Ovary (tissue), 9 donors: ENCODE results near the gene ACTL6B. TPM values are rescaled to one million over a fixed set of nuclear protein-coding genes. Genes with fewer than 3 reads are reported as not detected.

Source experiments
- DNase-seq, 5 donors: peaks; one replicate each; pipeline ENCODE4 v3.0.0-alpha.2; 2019 to 2020
- H3K27ac ChIP-seq, 2 donors: fragments of 200-600 bp; one replicate each; pipeline versions ENCODE4 v1.5.1 to v1.8.0; 2019 to 2022
- H3K27me3 ChIP-seq: fragments of 200-600 bp; one replicate; pipeline ENCODE4 v1.8.0; 2022
- H3K36me3 ChIP-seq: fragments of 200-600 bp; sonication (generic); one replicate; pipeline ENCODE4 v1.5.1; 2019
- H3K4me1 ChIP-seq: one replicate; pipeline ENCODE4 v1.8.1; 2013; ENCODE audit warnings: mild to moderate bottlenecking, moderate library complexity; ENCODE audit not compliant: insufficient read depth
- H3K4me3 ChIP-seq: fragments of 200-600 bp; sonication (generic); one replicate; pipeline ENCODE4 v1.5.1; 2017
- H3K9me3 ChIP-seq, 2 donors: fragments of 200-600 bp in 1 of 2; sonication (generic) in 1 of 2; one replicate each; pipeline versions ENCODE4 v1.5.1 to v1.8.1; 2013 to 2019; ENCODE audit warnings: mild to moderate bottlenecking in 1 of 2, moderate library complexity in 1 of 2
- EP300 ChIP-seq: sonication (generic); formaldehyde crosslinking; IDR thresholded peaks from one replicate; pipeline ENCODE4 v1.6.1; 2017; ENCODE audit warnings: antibody characterized with exemption
- POLR2A ChIP-seq: fragments of 450-650 bp; IDR thresholded peaks from one replicate; pipeline ENCODE4 v1.6.1; 2017; ENCODE audit warnings: antibody characterized with exemption, mild to moderate bottlenecking, moderate library complexity
- WGBS, 3 donors: extraction: QIAGEN DNeasy Blood & Tissue Kit in 1 of 3; methylation state at CpG; one replicate each; pipeline versions ENCODE4 v1.1.5 to v1.1.7; 2013 to 2017; 5-methylcytosine and 5-hydroxymethylcytosine counted together
- intact Hi-C, 4 donors: fragments of 100-400 bp; cut with DNase I; formaldehyde crosslinking; loops; one replicate each; pipeline versions ENCODE4 v1.11.0 to v1.15.1; 2022 to 2023
- polyA plus RNA-seq, 2 donors: library from polyadenylated mRNA; stranded (reverse); fragments of 200-250 nt in 1 of 2; fragments of 350-450 nt in 1 of 2; fragmentation: Illumina TruSeq in 1 of 2; extraction: RNeasy Lipid Tissue Mini Kit (QIAGEN cat#74804) in 1 of 2; gene quantifications; one replicate each; pipeline ENCODE4 v1.2.3, GENCODE V29; 2013 to 2014
- total RNA-seq, 7 donors: library from RNA; depleted of rRNA in 2 of 7; stranded (reverse); fragments of >200 nt in 2 of 7; fragmentation: NEBNext Ultra II Directional in 3 of 7; extraction: Animal tissue kit (Norgen Biotek cat#: 25700) in 3 of 7; gene quantifications; one replicate each; pipeline versions ENCODE4 v1.1.0 to v1.2.4, GENCODE V29; 2016 to 2023
- TF ChIP-seq, protein P1 (sequence below), 3 donors: fragments of 450-650 bp in 2 of 3; fragments of 200-600 bp in 1 of 3; IDR thresholded peaks; one replicate each; pipeline versions ENCODE4 v1.5.1 to v1.8.0; 2016 to 2022; ENCODE audit warnings: antibody characterized with exemption in 3 of 3, mild to moderate bottlenecking in 1 of 3
- donor health status: DM: no; HTN: no; CAD: no; lungs with moderate emphysema.
- donor health status: DM: no; HTN: no; CAD: no.
- donor health status: Bipolar disorder and iron deficiency.
- donor health status: DM: yes; HTN: yes; CAD: no.
- donor health status: DM: no; HTN: no; CAD: no.
- donor health status: DM: yes; HTN: yes; CAD: no.

Gene ACTL6B
- total and polyA plus RNA-seq, 9 donors, result not detected

DNA sequence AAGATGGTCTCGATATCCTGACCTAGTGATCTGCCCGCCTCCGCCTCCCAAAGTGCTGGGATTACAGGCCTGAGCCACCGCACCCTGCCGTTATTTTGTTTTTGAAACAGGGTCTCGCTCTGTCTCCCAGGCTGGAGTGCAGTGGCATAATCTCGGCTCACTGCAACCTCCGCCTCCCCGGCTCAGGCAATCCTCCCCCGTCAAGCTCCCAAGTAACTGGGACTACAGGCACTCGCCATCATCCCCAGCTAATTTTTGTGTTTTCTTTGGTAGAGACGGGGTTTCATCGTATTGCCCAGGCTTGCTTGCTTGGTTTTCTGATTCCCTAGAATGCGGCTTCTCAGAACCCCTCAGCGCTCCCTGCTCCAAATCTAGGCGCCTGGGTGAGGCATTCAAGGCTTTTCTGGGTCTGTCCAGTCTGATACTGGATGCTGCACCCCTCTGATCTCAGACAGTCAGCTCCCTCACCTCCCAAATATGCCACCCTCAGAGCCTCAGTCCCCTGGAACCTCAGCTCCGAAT, 16.2 kb downstream of the ACTL6B start:
- H3K36me3 ChIP-seq, result no peaks in the 10 kb centered on the region
- intact Hi-C loops, result no loop called here
- no peaks in the 10 kb centered on the region for H3K4me1 ChIP-seq
- no peak overlapping the region for H3K27ac ChIP-seq
- no peaks in the 10 kb centered on the region for H3K27me3 ChIP-seq
- no peak overlapping the region for H3K4me3 ChIP-seq
- DNase-seq, result no peak
- WGBS, 3 donors, result 65 to 72% (median 65%) methylated on average over 17 of the region's 17 CpGs
- no peak for TF ChIP-seq EP300
- TF ChIP-seq POLR2A, result no peak
- TF ChIP-seq, protein P1, sequence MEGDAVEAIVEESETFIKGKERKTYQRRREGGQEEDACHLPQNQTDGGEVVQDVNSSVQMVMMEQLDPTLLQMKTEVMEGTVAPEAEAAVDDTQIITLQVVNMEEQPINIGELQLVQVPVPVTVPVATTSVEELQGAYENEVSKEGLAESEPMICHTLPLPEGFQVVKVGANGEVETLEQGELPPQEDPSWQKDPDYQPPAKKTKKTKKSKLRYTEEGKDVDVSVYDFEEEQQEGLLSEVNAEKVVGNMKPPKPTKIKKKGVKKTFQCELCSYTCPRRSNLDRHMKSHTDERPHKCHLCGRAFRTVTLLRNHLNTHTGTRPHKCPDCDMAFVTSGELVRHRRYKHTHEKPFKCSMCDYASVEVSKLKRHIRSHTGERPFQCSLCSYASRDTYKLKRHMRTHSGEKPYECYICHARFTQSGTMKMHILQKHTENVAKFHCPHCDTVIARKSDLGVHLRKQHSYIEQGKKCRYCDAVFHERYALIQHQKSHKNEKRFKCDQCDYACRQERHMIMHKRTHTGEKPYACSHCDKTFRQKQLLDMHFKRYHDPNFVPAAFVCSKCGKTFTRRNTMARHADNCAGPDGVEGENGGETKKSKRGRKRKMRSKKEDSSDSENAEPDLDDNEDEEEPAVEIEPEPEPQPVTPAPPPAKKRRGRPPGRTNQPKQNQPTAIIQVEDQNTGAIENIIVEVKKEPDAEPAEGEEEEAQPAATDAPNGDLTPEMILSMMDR (IDR thresholded peaks at IDR 0.05), result no peak
- no peaks in the 10 kb centered on the region for H3K9me3 ChIP-seq

DNA sequence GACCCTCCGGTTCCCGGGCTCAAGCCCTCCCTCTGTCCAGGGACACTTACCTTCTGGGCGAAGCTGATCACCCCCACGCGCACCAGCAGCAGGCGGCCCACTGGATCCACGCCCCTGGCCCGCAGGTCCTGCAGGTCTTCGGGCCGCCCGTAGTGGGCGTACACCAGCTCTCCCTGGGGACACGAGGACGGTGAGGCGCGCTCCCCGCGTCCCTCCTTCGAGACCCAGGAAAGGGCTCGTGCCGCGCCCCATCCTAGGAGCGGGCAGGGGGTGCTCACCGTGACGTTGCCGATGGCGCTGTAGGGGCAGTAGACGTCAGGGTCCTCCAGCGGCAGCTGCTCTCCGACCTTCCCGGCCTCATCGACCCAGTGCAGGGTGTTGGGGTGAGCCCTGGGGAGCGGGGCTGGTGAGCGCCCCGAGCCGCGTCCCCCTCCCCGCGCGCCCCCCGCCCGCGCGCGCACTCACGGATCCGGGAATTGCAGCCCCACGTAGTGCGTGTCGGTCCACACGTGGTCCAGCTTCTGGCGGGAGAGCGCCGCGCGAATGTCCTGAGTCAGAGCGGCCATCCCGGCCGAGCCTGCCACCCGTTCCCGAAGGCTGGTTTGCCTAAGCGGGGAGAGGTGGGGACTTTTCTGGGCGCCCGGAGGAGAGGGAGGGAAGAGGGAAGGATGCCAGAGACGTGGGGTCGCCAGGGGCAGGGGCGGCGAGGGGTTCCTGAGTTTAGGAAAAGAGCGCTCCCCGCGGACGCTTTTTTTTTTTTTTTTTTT, 23.1 kb downstream of the ACTL6B start:
- intact Hi-C loops, result no loop called here
- peak in 3 of 5 donors; percentile 44 to 57 (median 49) for DNase-seq
- 2 to 3% (median 2%) methylated on average over 44 to 72 of the region's 72 CpGs for WGBS, 3 donors
- H3K27ac ChIP-seq, result no peak overlapping the region
- H3K9me3 ChIP-seq, result no peaks in the 10 kb centered on the region
- TF ChIP-seq, protein P1 (IDR thresholded peaks at IDR 0.05), result peak in 1 of 3 donors; percentile 20
- TF ChIP-seq EP300, result no peak
- H3K4me3 ChIP-seq, result peak overlapping the region; percentile 1
- no peaks in the 10 kb centered on the region for H3K36me3 ChIP-seq
- H3K4me1 ChIP-seq, result peaks cover 8% of the 10 kb centered on the region
- H3K27me3 ChIP-seq, result no peaks in the 10 kb centered on the region

DNA sequence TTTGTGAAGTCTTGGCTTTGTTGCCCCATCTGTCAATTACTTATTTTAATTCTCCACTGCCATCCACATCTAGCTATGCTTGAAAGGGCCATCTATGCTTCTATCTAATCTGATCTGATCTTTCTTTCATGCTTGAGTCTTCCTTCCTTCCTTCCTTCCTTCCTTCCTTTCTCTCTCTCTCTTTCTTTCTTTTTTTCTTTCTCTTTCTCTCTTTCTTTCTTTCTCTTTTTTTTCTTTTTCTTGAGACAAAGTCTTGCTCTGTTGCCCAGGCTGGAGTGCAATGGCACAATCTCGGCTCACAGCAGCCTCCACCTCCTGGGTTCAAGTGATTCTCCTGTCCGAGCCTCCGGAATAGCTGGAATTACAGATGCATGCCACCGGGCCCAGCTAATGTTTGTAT, 26.2 kb downstream of the ACTL6B start:
- H3K4me3 ChIP-seq, result no peak overlapping the region
- H3K4me1 ChIP-seq, result peaks cover 11% of the 10 kb centered on the region
- no peak overlapping the region for H3K27ac ChIP-seq
- TF ChIP-seq, protein P1 (IDR thresholded peaks at IDR 0.05), result no peak
- TF ChIP-seq EP300, result no peak
- no peak for DNase-seq
- no peaks in the 10 kb centered on the region for H3K36me3 ChIP-seq
- 86 to 94% (median 89%) methylated on average over 4 of the region's 4 CpGs for WGBS, 3 donors
- H3K27me3 ChIP-seq, result no peaks in the 10 kb centered on the region
- H3K9me3 ChIP-seq, result no peaks in the 10 kb centered on the region
- intact Hi-C loops, result no loop called here

DNA sequence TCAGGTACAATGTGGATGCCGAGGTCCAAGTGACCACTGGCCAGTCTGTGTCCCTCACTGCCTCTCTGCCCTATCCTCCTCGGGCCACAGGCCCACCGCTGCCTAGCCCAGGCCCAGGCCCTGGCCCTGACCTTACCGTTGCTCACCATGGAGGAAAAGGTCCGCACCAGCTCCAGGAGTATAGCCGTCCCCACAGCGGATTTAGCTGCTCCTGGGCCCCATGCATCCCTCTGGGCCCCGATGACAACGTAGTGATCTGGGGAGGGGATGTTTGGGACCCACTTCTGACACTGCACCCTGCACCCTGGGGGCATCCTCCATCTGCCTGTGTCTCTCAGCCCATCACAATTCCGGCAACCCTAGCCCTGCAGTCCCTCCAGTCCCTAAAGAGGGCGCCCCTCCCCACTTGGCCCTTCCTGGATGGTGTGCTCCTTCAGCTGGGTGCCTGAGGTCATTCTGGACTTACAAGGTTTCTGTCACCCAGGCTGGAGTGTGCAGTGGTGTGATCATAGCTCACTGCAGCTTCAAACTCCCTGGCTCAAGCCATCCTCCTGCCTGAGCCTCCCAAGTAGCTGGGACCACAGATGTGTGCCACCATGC, 27.0 kb downstream of the ACTL6B start:
- intact Hi-C loops, result no loop called here
- WGBS, 3 donors, result 72 to 79% (median 76%) methylated on average over 11 of the region's 11 CpGs
- Histone ChIP-seq H3K27me3 (no peaks in the 10 kb centered on the region), H3K36me3 (no peaks in the 10 kb centered on the region), H3K4me1 (peaks cover 11% of the 10 kb centered on the region), H3K27ac (no peak overlapping the region), H3K9me3 (no peaks in the 10 kb centered on the region), H3K4me3 (no peak overlapping the region)
- no peak for DNase-seq
- no peak for TF ChIP-seq EP300
- TF ChIP-seq, protein P1 (IDR thresholded peaks at IDR 0.05), result no peak
- TF ChIP-seq POLR2A, result no peak
